ENCODE results near the gene RNF41.

DNA sequence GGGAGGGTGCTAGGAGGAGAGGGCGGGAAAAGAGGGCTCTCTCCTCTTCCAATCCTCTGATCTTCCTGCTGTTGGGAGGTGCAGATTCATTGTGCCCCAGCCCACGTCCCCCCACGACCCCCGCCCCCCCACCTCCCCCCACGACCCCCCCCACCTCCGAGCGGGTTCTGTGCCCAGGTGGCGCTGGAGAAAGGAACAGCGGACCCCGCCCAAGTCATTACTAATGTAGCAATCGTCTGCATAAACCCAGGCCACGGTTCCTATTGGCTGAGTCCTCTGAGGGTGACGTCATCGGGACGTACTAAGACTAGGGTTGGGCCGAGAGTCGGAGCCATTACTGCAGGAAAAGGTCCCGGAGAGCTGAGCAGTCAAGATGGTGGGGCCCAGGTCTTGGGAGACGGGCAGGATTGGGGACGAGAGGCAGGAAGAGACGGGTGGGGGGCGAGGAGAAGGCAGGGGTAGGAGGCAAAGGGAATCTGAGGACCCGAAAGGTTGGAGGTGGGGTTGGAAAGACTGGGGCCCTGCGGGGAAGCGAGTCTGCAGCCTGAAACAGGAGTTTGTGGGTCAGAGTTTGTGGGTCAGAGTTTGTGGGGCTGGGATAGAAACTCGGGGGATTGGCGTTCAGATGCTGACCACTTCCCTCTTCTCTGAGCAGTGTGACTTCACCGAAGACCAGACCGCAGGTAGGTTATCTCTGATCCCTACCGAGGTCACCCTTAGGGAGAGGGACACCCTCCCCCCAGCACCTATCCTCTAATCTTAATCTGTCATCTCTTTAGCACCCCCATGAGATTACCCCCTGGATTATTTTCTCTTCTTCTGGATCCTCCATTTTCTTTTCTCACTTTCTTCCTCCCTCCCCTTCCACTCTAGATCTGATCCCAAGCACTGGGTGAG lies 63.4 kb downstream of the RNF41 start, which contains the start of gene MYL6:
- TF ChIP-seq EZH2 (optimal IDR thresholded peaks at IDR 0.05; ENCODE audit: low read depth, low read length) = no peak
- TF ChIP-seq, protein P1, sequence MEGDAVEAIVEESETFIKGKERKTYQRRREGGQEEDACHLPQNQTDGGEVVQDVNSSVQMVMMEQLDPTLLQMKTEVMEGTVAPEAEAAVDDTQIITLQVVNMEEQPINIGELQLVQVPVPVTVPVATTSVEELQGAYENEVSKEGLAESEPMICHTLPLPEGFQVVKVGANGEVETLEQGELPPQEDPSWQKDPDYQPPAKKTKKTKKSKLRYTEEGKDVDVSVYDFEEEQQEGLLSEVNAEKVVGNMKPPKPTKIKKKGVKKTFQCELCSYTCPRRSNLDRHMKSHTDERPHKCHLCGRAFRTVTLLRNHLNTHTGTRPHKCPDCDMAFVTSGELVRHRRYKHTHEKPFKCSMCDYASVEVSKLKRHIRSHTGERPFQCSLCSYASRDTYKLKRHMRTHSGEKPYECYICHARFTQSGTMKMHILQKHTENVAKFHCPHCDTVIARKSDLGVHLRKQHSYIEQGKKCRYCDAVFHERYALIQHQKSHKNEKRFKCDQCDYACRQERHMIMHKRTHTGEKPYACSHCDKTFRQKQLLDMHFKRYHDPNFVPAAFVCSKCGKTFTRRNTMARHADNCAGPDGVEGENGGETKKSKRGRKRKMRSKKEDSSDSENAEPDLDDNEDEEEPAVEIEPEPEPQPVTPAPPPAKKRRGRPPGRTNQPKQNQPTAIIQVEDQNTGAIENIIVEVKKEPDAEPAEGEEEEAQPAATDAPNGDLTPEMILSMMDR (IDR thresholded peaks at IDR 0.05; ENCODE audit: low read length) = no peak
